Panc1 (cell line): ENCODE results near the gene NREP. TPM values are rescaled to one million over a fixed set of nuclear protein-coding genes. Genes with fewer than 3 reads are reported as not detected.

Source experiments
- ATAC-seq: fragments of 200-7000 bp; cut with Tn5 transposase; 2 replicates; pipeline ENCODE4 v1.9.1; 2020; ENCODE audit warnings: mild to moderate bottlenecking, moderate library complexity
- BruUV-seq: library from RNA; stranded (reverse); fragments of 400-500 nt; replicated peaks from 2 replicates; lab custom pipeline; 2021; lab: Mats Ljungman, UMichigan
- CTCF ChIA-PET: fragments of 300-600 bp; sonication (Branson Sonifier 250); formaldehyde crosslinking; loops from one replicate; lab custom pipeline; 2022; ENCODE audit warnings: antibody characterized with exemption; lab: Charles Lee
- POLR2A ChIA-PET: fragments of 300-600 bp; sonication (Branson Sonifier 250); formaldehyde crosslinking; loops from one replicate; lab custom pipeline; 2022; ENCODE audit warnings: antibody characterized with exemption; lab: Charles Lee
- DNase-seq: peaks from one replicate; pipeline ENCODE4 v3.0.0-alpha.2; 2010; ENCODE audit warnings: low read depth, low spot score
- H3K27ac ChIP-seq: 2 replicates; pipeline ENCODE4 v1.5.1; 2011; ENCODE audit warnings: mild to moderate bottlenecking, low read length, inconsistent platforms
- H3K27me3 ChIP-seq: fragments of 200-500 bp; sonication (Bioruptor generic); 2 replicates; pipeline ENCODE4 v1.6.0; 2014; ENCODE audit warnings: low read length, inconsistent platforms; ENCODE audit not compliant: control insufficient read depth, insufficient read depth
- H3K36me3 ChIP-seq: fragments of 200-500 bp; sonication (Bioruptor generic); 2 replicates; pipeline ENCODE4 v1.5.1; 2014; ENCODE audit warnings: inconsistent platforms, mild to moderate bottlenecking, low read length, moderate library complexity; ENCODE audit not compliant: control insufficient read depth, insufficient read depth
- H3K4me1 ChIP-seq: 2 replicates; pipeline ENCODE4 v1.5.1; 2011; ENCODE audit warnings: inconsistent platforms, mild to moderate bottlenecking, low read length, moderate library complexity; ENCODE audit not compliant: control insufficient read depth, insufficient read depth
- H3K4me3 ChIP-seq, 2 experiments: 2 replicates each; pipeline ENCODE4 v1.5.1; 2011 to 2012; ENCODE audit warnings: low read depth in 2 of 2, low read length in 2 of 2, mild to moderate bottlenecking in 2 of 2, inconsistent platforms in 1 of 2, moderate library complexity in 1 of 2
- H3K9me3 ChIP-seq: fragments of 200-500 bp; sonication (Bioruptor generic); 2 replicates; pipeline ENCODE4 v1.5.1; 2014; ENCODE audit warnings: low read depth, mild to moderate bottlenecking, inconsistent platforms, low read length, moderate library complexity; ENCODE audit not compliant: control insufficient read depth, insufficient read depth
- POLR2AphosphoS5 ChIP-seq: IDR thresholded peaks from 2 replicates; pipeline ENCODE4 v1.6.1; 2012; ENCODE audit warnings: mild to moderate bottlenecking, low read depth, low read length, moderate library complexity
- SIN3A ChIP-seq: IDR thresholded peaks from 2 replicates; pipeline ENCODE4 v1.6.1; 2012; ENCODE audit warnings: low read depth, mild to moderate bottlenecking, low read length, moderate library complexity, borderline replicate concordance; ENCODE audit not compliant: insufficient read depth
- TCF7L2 ChIP-seq: IDR thresholded peaks from 2 replicates; pipeline ENCODE4 v1.6.1; 2011; ENCODE audit warnings: mild to moderate bottlenecking, low read depth, low read length, inconsistent platforms
- in situ Hi-C: cut with HindIII; loops from 2 replicates; pipeline ENCODE4 v1.10.0; 2016; ENCODE audit warnings: low sequenced_read_pairs, low pct_unique_long_range_greater_than_20kb
- intact Hi-C: fragments of 100-400 bp; cut with micrococcal nuclease; formaldehyde crosslinking; loops from one replicate; pipeline ENCODE4 v1.10.0; 2022; ENCODE audit not compliant: unreplicated experiment
- total RNA-seq: library from RNA; stranded (reverse); gene quantifications from one replicate; pipeline ENCODE4 v1.2.1, GENCODE V29; 2021; ENCODE audit not compliant: unreplicated experiment
- TF ChIP-seq, protein P1 (sequence below), 2 experiments: IDR thresholded peaks; 2 replicates each; pipeline ENCODE4 v1.6.1; 2011 to 2012; ENCODE audit warnings: low read depth in 2 of 2, control low read depth in 1 of 2, low read length in 1 of 2, mild to moderate bottlenecking in 1 of 2, moderate library complexity in 1 of 2; ENCODE audit not compliant: insufficient read depth in 1 of 2
- TF ChIP-seq, protein P2 (sequence below): fragments of 450-650 bp; IDR thresholded peaks from 2 replicates; pipeline ENCODE4 v1.5.1; 2017; ENCODE audit warnings: mild to moderate bottlenecking

NREP gene
- total RNA-seq, 1 experiment from 2014 or later: 4.9 TPM

DNA sequence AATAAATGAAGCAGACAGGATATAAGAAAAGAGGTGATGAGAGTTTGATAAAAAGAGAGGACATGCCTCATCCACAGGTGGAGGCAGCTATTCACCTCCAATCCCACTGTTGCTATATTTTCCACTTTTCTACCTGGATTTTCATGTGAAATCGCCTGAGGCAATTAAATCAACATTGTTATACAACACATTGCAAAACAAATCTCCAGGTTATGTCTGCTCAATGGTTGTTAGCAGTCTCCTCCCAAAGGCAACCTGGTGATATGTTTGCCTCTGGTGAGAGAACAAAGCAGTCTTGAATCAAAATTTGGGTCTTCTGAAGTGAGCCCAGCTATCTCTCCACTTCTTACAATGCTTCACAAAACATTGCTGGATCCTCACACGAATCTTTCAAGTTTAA lies 30.0 kb downstream of the NREP start:
- POLR2A ChIA-PET: no interaction called here

GRCh38 chr5:111722140-111722539 lies 34.9 kb downstream of the NREP start:
- no peaks in the 10 kb centered on the region for H3K27me3 ChIP-seq
- intact Hi-C loops (no loop called here), in situ Hi-C loops (no loop called here)
- no peak overlapping the region for H3K27ac ChIP-seq
- ATAC-seq: no peak
- no TSS peak for BruUV-seq
- no peaks in the 10 kb centered on the region for H3K4me1 ChIP-seq
- no peak for TF ChIP-seq SIN3A
- TF ChIP-seq POLR2AphosphoS5: no peak
- TF ChIP-seq, protein P1, sequence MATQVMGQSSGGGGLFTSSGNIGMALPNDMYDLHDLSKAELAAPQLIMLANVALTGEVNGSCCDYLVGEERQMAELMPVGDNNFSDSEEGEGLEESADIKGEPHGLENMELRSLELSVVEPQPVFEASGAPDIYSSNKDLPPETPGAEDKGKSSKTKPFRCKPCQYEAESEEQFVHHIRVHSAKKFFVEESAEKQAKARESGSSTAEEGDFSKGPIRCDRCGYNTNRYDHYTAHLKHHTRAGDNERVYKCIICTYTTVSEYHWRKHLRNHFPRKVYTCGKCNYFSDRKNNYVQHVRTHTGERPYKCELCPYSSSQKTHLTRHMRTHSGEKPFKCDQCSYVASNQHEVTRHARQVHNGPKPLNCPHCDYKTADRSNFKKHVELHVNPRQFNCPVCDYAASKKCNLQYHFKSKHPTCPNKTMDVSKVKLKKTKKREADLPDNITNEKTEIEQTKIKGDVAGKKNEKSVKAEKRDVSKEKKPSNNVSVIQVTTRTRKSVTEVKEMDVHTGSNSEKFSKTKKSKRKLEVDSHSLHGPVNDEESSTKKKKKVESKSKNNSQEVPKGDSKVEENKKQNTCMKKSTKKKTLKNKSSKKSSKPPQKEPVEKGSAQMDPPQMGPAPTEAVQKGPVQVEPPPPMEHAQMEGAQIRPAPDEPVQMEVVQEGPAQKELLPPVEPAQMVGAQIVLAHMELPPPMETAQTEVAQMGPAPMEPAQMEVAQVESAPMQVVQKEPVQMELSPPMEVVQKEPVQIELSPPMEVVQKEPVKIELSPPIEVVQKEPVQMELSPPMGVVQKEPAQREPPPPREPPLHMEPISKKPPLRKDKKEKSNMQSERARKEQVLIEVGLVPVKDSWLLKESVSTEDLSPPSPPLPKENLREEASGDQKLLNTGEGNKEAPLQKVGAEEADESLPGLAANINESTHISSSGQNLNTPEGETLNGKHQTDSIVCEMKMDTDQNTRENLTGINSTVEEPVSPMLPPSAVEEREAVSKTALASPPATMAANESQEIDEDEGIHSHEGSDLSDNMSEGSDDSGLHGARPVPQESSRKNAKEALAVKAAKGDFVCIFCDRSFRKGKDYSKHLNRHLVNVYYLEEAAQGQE (IDR thresholded peaks at IDR 0.05; ENCODE audit: insufficient read depth in 1 of 2, low read depth in 2 of 2, low read length in 1 of 2): no peak
- TF ChIP-seq, protein P2, sequence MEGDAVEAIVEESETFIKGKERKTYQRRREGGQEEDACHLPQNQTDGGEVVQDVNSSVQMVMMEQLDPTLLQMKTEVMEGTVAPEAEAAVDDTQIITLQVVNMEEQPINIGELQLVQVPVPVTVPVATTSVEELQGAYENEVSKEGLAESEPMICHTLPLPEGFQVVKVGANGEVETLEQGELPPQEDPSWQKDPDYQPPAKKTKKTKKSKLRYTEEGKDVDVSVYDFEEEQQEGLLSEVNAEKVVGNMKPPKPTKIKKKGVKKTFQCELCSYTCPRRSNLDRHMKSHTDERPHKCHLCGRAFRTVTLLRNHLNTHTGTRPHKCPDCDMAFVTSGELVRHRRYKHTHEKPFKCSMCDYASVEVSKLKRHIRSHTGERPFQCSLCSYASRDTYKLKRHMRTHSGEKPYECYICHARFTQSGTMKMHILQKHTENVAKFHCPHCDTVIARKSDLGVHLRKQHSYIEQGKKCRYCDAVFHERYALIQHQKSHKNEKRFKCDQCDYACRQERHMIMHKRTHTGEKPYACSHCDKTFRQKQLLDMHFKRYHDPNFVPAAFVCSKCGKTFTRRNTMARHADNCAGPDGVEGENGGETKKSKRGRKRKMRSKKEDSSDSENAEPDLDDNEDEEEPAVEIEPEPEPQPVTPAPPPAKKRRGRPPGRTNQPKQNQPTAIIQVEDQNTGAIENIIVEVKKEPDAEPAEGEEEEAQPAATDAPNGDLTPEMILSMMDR: no peak
- TF ChIP-seq TCF7L2: no peak
- H3K36me3 ChIP-seq: no peaks in the 10 kb centered on the region
- no peak for DNase-seq
- POLR2A ChIA-PET: no interaction called here
- CTCF ChIA-PET: no interaction called here
- no peaks in the 10 kb centered on the region for H3K9me3 ChIP-seq
- no peak overlapping the region for H3K4me3 ChIP-seq

More for the DNA sequence above, 30.0 kb downstream of the NREP start:
- CTCF ChIA-PET: no interaction called here
- Histone ChIP-seq H3K4me1 (no peaks in the 10 kb centered on the region), H3K27ac (no peak overlapping the region), H3K36me3 (no peaks in the 10 kb centered on the region), H3K4me3 (no peak overlapping the region), H3K9me3 (no peaks in the 10 kb centered on the region), H3K27me3 (no peaks in the 10 kb centered on the region)
- DNase-seq: no peak
- TF ChIP-seq, protein P1 (IDR thresholded peaks at IDR 0.05; ENCODE audit: insufficient read depth in 1 of 2, low read depth in 2 of 2, low read length in 1 of 2): no peak
- no peak for TF ChIP-seq TCF7L2
- no peak for TF ChIP-seq SIN3A
- in situ Hi-C loops: no loop called here
- intact Hi-C loops: no loop called here
- BruUV-seq: no TSS peak
- ATAC-seq: no peak
